PC-9 (cell line): ENCODE measurements around the gene KIRREL2. TPM values are rescaled to one million over a fixed set of nuclear protein-coding genes. Genes with fewer than 3 reads are reported as not detected.

Experiments
- Bru-seq: library from RNA; stranded (reverse); fragments of 400-500 nt; gene quantifications from one replicate; lab custom pipeline; 2021; lab: Mats Ljungman, UMichigan
- BruChase-seq, 2 experiments: library from RNA; stranded (reverse); fragments of 400-500 nt; gene quantifications; one replicate each; lab custom pipeline; 2021; lab: Mats Ljungman, UMichigan
- BruUV-seq: library from RNA; stranded (reverse); fragments of 400-500 nt; replicated peaks from 2 replicates; lab custom pipeline; 2021; lab: Mats Ljungman, UMichigan
- CTCF ChIA-PET: fragments of 300-600 bp; sonication (Branson Sonifier 250); formaldehyde crosslinking; loops from one replicate; lab custom pipeline; 2022; ENCODE audit warnings: antibody characterized with exemption; lab: Charles Lee
- POLR2A ChIA-PET: fragments of 300-600 bp; sonication (Branson Sonifier 250); formaldehyde crosslinking; loops from one replicate; lab custom pipeline; 2022; ENCODE audit warnings: antibody characterized with exemption; ENCODE audit not compliant: unreplicated experiment; lab: Charles Lee
- DNase-seq, 2 experiments: peaks; one replicate each; pipeline versions ENCODE4 v3.0.0 to v3.0.0-alpha.2; 2015 to 2022; ENCODE audit warnings: mixed read lengths in 1 of 2
- H2AFZ ChIP-seq: fragments of 200-600 bp; sonication (generic); 2 replicates; pipeline ENCODE4 v1.8.1; 2017; ENCODE audit warnings: antibody characterized with exemption
- H3F3A ChIP-seq: fragments of 200-600 bp; sonication (generic); 2 replicates; pipeline ENCODE4 v1.8.1; 2017; ENCODE audit warnings: antibody characterized with exemption, mild to moderate bottlenecking, low read depth; ENCODE audit not compliant: insufficient read depth
- H3K27ac ChIP-seq: fragments of 200-600 bp; sonication (generic); 2 replicates; pipeline ENCODE4 v1.6.1; 2016; ENCODE audit warnings: mixed run types
- H3K27me3 ChIP-seq: fragments of 200-600 bp; sonication (generic); 2 replicates; pipeline ENCODE4 v1.6.1; 2016; ENCODE audit warnings: low read depth, mixed run types; ENCODE audit not compliant: insufficient read depth
- H3K36me3 ChIP-seq: fragments of 200-600 bp; sonication (generic); 2 replicates; pipeline ENCODE4 v1.6.1; 2016; ENCODE audit warnings: low read depth, mixed run types
- H3K4me1 ChIP-seq: fragments of 200-600 bp; sonication (generic); replicated peaks from 2 replicates; pipeline ENCODE4 v1.6.1; 2016; ENCODE audit warnings: mixed run types; ENCODE audit not compliant: insufficient read depth
- H3K4me2 ChIP-seq: fragments of 200-600 bp; sonication (generic); 2 replicates; pipeline ENCODE4 v1.6.1; 2017; ENCODE audit warnings: mixed run types
- H3K4me3 ChIP-seq: fragments of 200-600 bp; sonication (generic); 2 replicates; pipeline ENCODE4 v1.6.1; 2016; ENCODE audit warnings: mixed run types
- H3K79me2 ChIP-seq: fragments of 200-600 bp; sonication (generic); 2 replicates; pipeline ENCODE4 v1.6.1; 2017; ENCODE audit warnings: low read depth, mixed run types
- H3K9me2 ChIP-seq: fragments of 200-600 bp; sonication (generic); 2 replicates; pipeline ENCODE4 v1.8.1; 2017; ENCODE audit warnings: mild to moderate bottlenecking; ENCODE audit not compliant: insufficient read depth
- H3K9me3 ChIP-seq: fragments of 200-600 bp; sonication (generic); 2 replicates; pipeline ENCODE4 v1.8.1; 2016; ENCODE audit warnings: low read depth; ENCODE audit not compliant: insufficient read depth
- H4K20me1 ChIP-seq: fragments of 200-600 bp; sonication (generic); 2 replicates; pipeline ENCODE4 v1.8.1; 2017; ENCODE audit not compliant: insufficient read depth
- EZH2 ChIP-seq: fragments of 200-600 bp; sonication (generic); IDR thresholded peaks from 2 replicates; pipeline ENCODE4 v1.8.0; 2017; ENCODE audit warnings: antibody characterized with exemption, low read depth
- intact Hi-C: fragments of 100-400 bp; cut with micrococcal nuclease; formaldehyde crosslinking; loops from one replicate; pipeline ENCODE4 v1.10.0; 2022; ENCODE audit not compliant: unreplicated experiment
- long read RNA-seq: library from polyadenylated mRNA; stranded (forward); transcript quantifications from one replicate; pipeline ENCODE4 v2.0.0, GENCODE V29; 2022
- total RNA-seq: library from RNA; stranded (reverse); gene quantifications from 2 replicates; pipeline ENCODE4 v1.2.3, GENCODE V29; 2021
- TF ChIP-seq, protein P1 (sequence below): fragments of 200-600 bp; sonication (generic); conservative IDR thresholded peaks from 2 replicates; pipeline ENCODE4 v1.6.1; 2017; ENCODE audit warnings: mixed run types, antibody characterized with exemption, mild to moderate bottlenecking, moderate library complexity

The KIRREL2 gene
- not detected in 2 replicates for total RNA-seq
- Bru-seq, nascent RNA = not detected
- BruChase-seq, experiment 1, labeled RNA remaining after a 2-hour chase = not detected
- BruChase-seq, experiment 2, labeled RNA remaining after a 6-hour chase = not detected
- long read RNA-seq = 0 reads

DNA sequence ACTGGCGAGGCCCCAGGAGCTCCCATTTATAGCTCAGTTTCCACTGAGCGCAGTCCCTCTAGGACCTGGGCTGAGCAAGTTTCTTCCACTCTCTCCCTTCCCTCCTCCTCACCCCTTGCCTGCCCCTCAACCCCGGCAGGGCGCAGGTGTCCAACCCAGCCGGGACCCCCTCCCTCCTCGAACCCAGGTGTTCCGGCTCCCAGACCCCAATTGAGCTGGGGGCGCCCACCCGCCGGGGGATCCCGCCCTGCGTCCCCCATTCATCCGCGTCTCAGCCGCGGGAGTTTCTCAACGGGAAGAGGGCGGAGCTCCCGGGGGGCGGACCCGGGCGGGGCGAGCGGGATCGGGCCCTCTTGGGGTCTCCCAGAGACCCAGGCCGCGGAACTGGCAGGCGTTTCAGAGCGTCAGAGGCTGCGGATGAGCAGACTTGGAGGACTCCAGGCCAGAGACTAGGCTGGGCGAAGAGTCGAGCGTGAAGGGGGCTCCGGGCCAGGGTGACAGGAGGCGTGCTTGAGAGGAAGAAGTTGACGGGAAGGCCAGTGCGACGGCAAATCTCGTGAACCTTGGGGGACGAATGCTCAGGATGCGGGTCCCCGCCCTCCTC is at the start of gene KIRREL2:
Gene KIRREL2 (plus strand): TSS at position 366 of the 604 bp plus-strand sequence. CDS start 209 bp downstream, at position 575.
- intact Hi-C loops = no loop called here
- Histone ChIP-seq H3K9me2 (no peaks in the 10 kb centered on the region), H2AFZ (no peak within 1 kb of the TSS), H3K4me3 (no peak within 1 kb of the TSS), H3K79me2 (no peaks in the 10 kb centered on the region), H3K9me3 (no peaks in the 10 kb centered on the region), H3K27me3 (peaks cover 92% of the 10 kb centered on the region), H3K4me1 (no peaks in the 10 kb centered on the region), H4K20me1 (no peaks in the 10 kb centered on the region), H3K36me3 (no peaks in the 10 kb centered on the region), H3K4me2 (peak within 1 kb of the TSS; percentile 34; the same call in 1 of the 2 replicates), H3F3A (no peaks in the 10 kb centered on the region), H3K27ac (no peak within 1 kb of the TSS)
- POLR2A ChIA-PET = interaction anchor here (0.5 kb wide), 1 partner anchor 283 kb away, joined by 3 read pairs; the partner anchor contains the start of gene CAPNS1
- TF ChIP-seq, protein P1, sequence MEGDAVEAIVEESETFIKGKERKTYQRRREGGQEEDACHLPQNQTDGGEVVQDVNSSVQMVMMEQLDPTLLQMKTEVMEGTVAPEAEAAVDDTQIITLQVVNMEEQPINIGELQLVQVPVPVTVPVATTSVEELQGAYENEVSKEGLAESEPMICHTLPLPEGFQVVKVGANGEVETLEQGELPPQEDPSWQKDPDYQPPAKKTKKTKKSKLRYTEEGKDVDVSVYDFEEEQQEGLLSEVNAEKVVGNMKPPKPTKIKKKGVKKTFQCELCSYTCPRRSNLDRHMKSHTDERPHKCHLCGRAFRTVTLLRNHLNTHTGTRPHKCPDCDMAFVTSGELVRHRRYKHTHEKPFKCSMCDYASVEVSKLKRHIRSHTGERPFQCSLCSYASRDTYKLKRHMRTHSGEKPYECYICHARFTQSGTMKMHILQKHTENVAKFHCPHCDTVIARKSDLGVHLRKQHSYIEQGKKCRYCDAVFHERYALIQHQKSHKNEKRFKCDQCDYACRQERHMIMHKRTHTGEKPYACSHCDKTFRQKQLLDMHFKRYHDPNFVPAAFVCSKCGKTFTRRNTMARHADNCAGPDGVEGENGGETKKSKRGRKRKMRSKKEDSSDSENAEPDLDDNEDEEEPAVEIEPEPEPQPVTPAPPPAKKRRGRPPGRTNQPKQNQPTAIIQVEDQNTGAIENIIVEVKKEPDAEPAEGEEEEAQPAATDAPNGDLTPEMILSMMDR = no peak
- TF ChIP-seq EZH2 = no peak
- CTCF ChIA-PET = no interaction called here
- no TSS peak for BruUV-seq
- DNase-seq = no peak

GRCh38 chr19:35807633-35808032 is 49.1 kb upstream of the KIRREL2 start:
- Histone ChIP-seq H3K9me3 (no peaks in the 10 kb centered on the region), H4K20me1 (no peaks in the 10 kb centered on the region), H3K79me2 (no peaks in the 10 kb centered on the region), H3K9me2 (no peaks in the 10 kb centered on the region), H3K4me3 (no peak overlapping the region), H3K4me2 (no peak overlapping the region), H3K36me3 (no peaks in the 10 kb centered on the region), H3K27ac (no peak overlapping the region), H3K27me3 (peaks cover 77% of the 10 kb centered on the region), H2AFZ (no peak overlapping the region), H3F3A (no peaks in the 10 kb centered on the region), H3K4me1 (no peaks in the 10 kb centered on the region)
- no TSS peak for BruUV-seq
- intact Hi-C loops = no loop called here
- CTCF ChIA-PET = no interaction called here
- POLR2A ChIA-PET = no interaction called here
- no peak for DNase-seq
- TF ChIP-seq, protein P1 = no peak
- TF ChIP-seq EZH2 = no peak

GRCh38 chr19:35811317-35812219 is 45.1 kb upstream of the KIRREL2 start:
- intact Hi-C loops = no loop called here
- H3K9me2 ChIP-seq = no peaks in the 10 kb centered on the region
- H3K27ac ChIP-seq = no peak overlapping the region
- no peak overlapping the region for H3K4me2 ChIP-seq
- DNase-seq = no peak
- no peaks in the 10 kb centered on the region for H3K36me3 ChIP-seq
- no peaks in the 10 kb centered on the region for H3K4me1 ChIP-seq
- no peaks in the 10 kb centered on the region for H4K20me1 ChIP-seq
- H3K79me2 ChIP-seq = no peaks in the 10 kb centered on the region
- no peak overlapping the region for H2AFZ ChIP-seq
- H3F3A ChIP-seq = no peaks in the 10 kb centered on the region
- no peaks in the 10 kb centered on the region for H3K9me3 ChIP-seq
- CTCF ChIA-PET = no interaction called here
- no TSS peak for BruUV-seq
- TF ChIP-seq, protein P1 = no peak
- TF ChIP-seq EZH2 = no peak
- peaks cover 76% of the 10 kb centered on the region for H3K27me3 ChIP-seq
- H3K4me3 ChIP-seq = no peak overlapping the region
- POLR2A ChIA-PET = no interaction called here
